Measurements from ENCODE around the gene DOK7. TPM values are rescaled to one million over a fixed set of nuclear protein-coding genes. Genes with fewer than 3 reads are reported as not detected.

Gene DOK7
- polyA plus RNA-seq, 2 donors: 0.11 to 0.29 TPM

GRCh38 chr4:3517731-3518510 is 54.8 kb downstream of the DOK7 start:
- H3K27me3 ChIP-seq (ENCODE audit: control insufficient read depth in 1 of 2, insufficient read depth in 2 of 2, low read length in 2 of 2): no peaks in the 10 kb centered on the region
- H3K27ac ChIP-seq (ENCODE audit: low read depth in 2 of 2, low read length in 1 of 2): no peak overlapping the region
- WGBS, 2 donors: 93 to 95% methylated on average over 49 of the region's 49 CpGs
- peaks cover 28 to 89% of the 10 kb centered on the region in 2 donors for H3K36me3 ChIP-seq (ENCODE audit: control insufficient read depth in 2 of 2, insufficient read depth in 2 of 2, low read length in 1 of 2)
- H3K4me1 ChIP-seq (ENCODE audit: control insufficient read depth in 2 of 2, insufficient read depth in 2 of 2, low read length in 1 of 2): no peaks in the 10 kb centered on the region
- H3K9me3 ChIP-seq (ENCODE audit: control insufficient read depth in 2 of 2, insufficient read depth in 1 of 2, low read depth in 1 of 2, low read length in 1 of 2): no peaks in the 10 kb centered on the region
- no peak overlapping the region for H3K4me3 ChIP-seq (ENCODE audit: low read depth in 1 of 2, low read length in 2 of 2)

GRCh38 chr4:3518511-3518880 is 55.4 kb downstream of the DOK7 start:
- peaks cover 31 to 92% of the 10 kb centered on the region in 2 donors for H3K36me3 ChIP-seq (ENCODE audit: control insufficient read depth in 2 of 2, insufficient read depth in 2 of 2, low read length in 1 of 2)
- no peaks in the 10 kb centered on the region for H3K4me1 ChIP-seq (ENCODE audit: control insufficient read depth in 2 of 2, insufficient read depth in 2 of 2, low read length in 1 of 2)
- H3K27ac ChIP-seq (ENCODE audit: low read depth in 2 of 2, low read length in 1 of 2): no peak overlapping the region
- no peaks in the 10 kb centered on the region for H3K27me3 ChIP-seq (ENCODE audit: control insufficient read depth in 1 of 2, insufficient read depth in 2 of 2, low read length in 2 of 2)
- whole genome bisulfite sequencing, 2 donors: 88 to 94% methylated on average over 11 of the region's 11 CpGs
- H3K9me3 ChIP-seq (ENCODE audit: control insufficient read depth in 2 of 2, insufficient read depth in 1 of 2, low read depth in 1 of 2, low read length in 1 of 2): no peaks in the 10 kb centered on the region
- H3K4me3 ChIP-seq (ENCODE audit: low read depth in 1 of 2, low read length in 2 of 2): no peak overlapping the region

GRCh38 chr4:3518941-3519340 is 55.8 kb downstream of the DOK7 start:
- Histone ChIP-seq H3K9me3 (ENCODE audit: control insufficient read depth in 2 of 2, insufficient read depth in 1 of 2, low read depth in 1 of 2, low read length in 1 of 2) (no peaks in the 10 kb centered on the region), H3K4me1 (ENCODE audit: control insufficient read depth in 2 of 2, insufficient read depth in 2 of 2, low read length in 1 of 2) (no peaks in the 10 kb centered on the region), H3K4me3 (ENCODE audit: low read depth in 1 of 2, low read length in 2 of 2) (no peak overlapping the region), H3K36me3 (ENCODE audit: control insufficient read depth in 2 of 2, insufficient read depth in 2 of 2, low read length in 1 of 2) (peaks cover 27 to 91% of the 10 kb centered on the region in 2 donors), H3K27me3 (ENCODE audit: control insufficient read depth in 1 of 2, insufficient read depth in 2 of 2, low read length in 2 of 2) (no peaks in the 10 kb centered on the region), H3K27ac (ENCODE audit: low read depth in 2 of 2, low read length in 1 of 2) (no peak overlapping the region)
- WGBS, 2 donors: 89 to 94% methylated on average over 18 of the region's 18 CpGs

GRCh38 chr4:3519468-3520264 is 56.6 kb downstream of the DOK7 start:
- no peak overlapping the region for H3K4me3 ChIP-seq (ENCODE audit: low read depth in 1 of 2, low read length in 2 of 2)
- no peaks in the 10 kb centered on the region for H3K9me3 ChIP-seq (ENCODE audit: control insufficient read depth in 2 of 2, insufficient read depth in 1 of 2, low read depth in 1 of 2, low read length in 1 of 2)
- 93% methylated on average over 23 of the region's 23 CpGs for WGBS, 2 donors
- H3K36me3 ChIP-seq (ENCODE audit: control insufficient read depth in 2 of 2, insufficient read depth in 2 of 2, low read length in 1 of 2): peaks cover 32 to 91% of the 10 kb centered on the region in 2 donors
- no peaks in the 10 kb centered on the region for H3K27me3 ChIP-seq (ENCODE audit: control insufficient read depth in 1 of 2, insufficient read depth in 2 of 2, low read length in 2 of 2)
- H3K27ac ChIP-seq (ENCODE audit: low read depth in 2 of 2, low read length in 1 of 2): no peak overlapping the region
- no peaks in the 10 kb centered on the region for H3K4me1 ChIP-seq (ENCODE audit: control insufficient read depth in 2 of 2, insufficient read depth in 2 of 2, low read length in 1 of 2)

GRCh38 chr4:3520276-3520675 is 57.2 kb downstream of the DOK7 start:
- WGBS, 2 donors: 90 to 91% methylated on average over 11 of the region's 11 CpGs
- no peak overlapping the region for H3K4me3 ChIP-seq (ENCODE audit: low read depth in 1 of 2, low read length in 2 of 2)
- H3K27ac ChIP-seq (ENCODE audit: low read depth in 2 of 2, low read length in 1 of 2): no peak overlapping the region
- no peaks in the 10 kb centered on the region for H3K9me3 ChIP-seq (ENCODE audit: control insufficient read depth in 2 of 2, insufficient read depth in 1 of 2, low read depth in 1 of 2, low read length in 1 of 2)
- no peaks in the 10 kb centered on the region for H3K4me1 ChIP-seq (ENCODE audit: control insufficient read depth in 2 of 2, insufficient read depth in 2 of 2, low read length in 1 of 2)
- H3K36me3 ChIP-seq (ENCODE audit: control insufficient read depth in 2 of 2, insufficient read depth in 2 of 2, low read length in 1 of 2): peaks cover 34 to 89% of the 10 kb centered on the region in 2 donors
- H3K27me3 ChIP-seq (ENCODE audit: control insufficient read depth in 1 of 2, insufficient read depth in 2 of 2, low read length in 2 of 2): no peaks in the 10 kb centered on the region

GRCh38 chr4:3520796-3521600 is 57.9 kb downstream of the DOK7 start:
- peaks cover 34 to 85% of the 10 kb centered on the region in 2 donors for H3K36me3 ChIP-seq (ENCODE audit: control insufficient read depth in 2 of 2, insufficient read depth in 2 of 2, low read length in 1 of 2)
- WGBS, 2 donors: 90 to 94% methylated on average over 29 to 31 of the region's 31 CpGs
- H3K27me3 ChIP-seq (ENCODE audit: control insufficient read depth in 1 of 2, insufficient read depth in 2 of 2, low read length in 2 of 2): no peaks in the 10 kb centered on the region
- no peak overlapping the region for H3K4me3 ChIP-seq (ENCODE audit: low read depth in 1 of 2, low read length in 2 of 2)
- H3K9me3 ChIP-seq (ENCODE audit: control insufficient read depth in 2 of 2, insufficient read depth in 1 of 2, low read depth in 1 of 2, low read length in 1 of 2): no peaks in the 10 kb centered on the region
- no peak overlapping the region for H3K27ac ChIP-seq (ENCODE audit: low read depth in 2 of 2, low read length in 1 of 2)
- H3K4me1 ChIP-seq (ENCODE audit: control insufficient read depth in 2 of 2, insufficient read depth in 2 of 2, low read length in 1 of 2): no peaks in the 10 kb centered on the region

GRCh38 chr4:3521621-3522325 is 58.7 kb downstream of the DOK7 start:
- 92 to 94% methylated on average over 16 of the region's 16 CpGs for WGBS, 2 donors
- Histone ChIP-seq H3K4me3 (ENCODE audit: low read depth in 1 of 2, low read length in 2 of 2) (no peak overlapping the region), H3K4me1 (ENCODE audit: control insufficient read depth in 2 of 2, insufficient read depth in 2 of 2, low read length in 1 of 2) (peaks cover 0 to 3% of the 10 kb centered on the region in 2 donors), H3K27me3 (ENCODE audit: control insufficient read depth in 1 of 2, insufficient read depth in 2 of 2, low read length in 2 of 2) (no peaks in the 10 kb centered on the region), H3K27ac (ENCODE audit: low read depth in 2 of 2, low read length in 1 of 2) (no peak overlapping the region), H3K9me3 (ENCODE audit: control insufficient read depth in 2 of 2, insufficient read depth in 1 of 2, low read depth in 1 of 2, low read length in 1 of 2) (no peaks in the 10 kb centered on the region), H3K36me3 (ENCODE audit: control insufficient read depth in 2 of 2, insufficient read depth in 2 of 2, low read length in 1 of 2) (peaks cover 31 to 83% of the 10 kb centered on the region in 2 donors)

- WGBS, 2 donors: 83 to 92% methylated on average over 13 to 15 of the region's 15 CpGs
- Histone ChIP-seq H3K36me3 (ENCODE audit: control insufficient read depth in 2 of 2, insufficient read depth in 2 of 2, low read length in 1 of 2) (peaks cover 25 to 80% of the 10 kb centered on the region in 2 donors), H3K9me3 (ENCODE audit: control insufficient read depth in 2 of 2, insufficient read depth in 1 of 2, low read depth in 1 of 2, low read length in 1 of 2) (no peaks in the 10 kb centered on the region), H3K27ac (ENCODE audit: low read depth in 2 of 2, low read length in 1 of 2) (no peak overlapping the region), H3K4me3 (ENCODE audit: low read depth in 1 of 2, low read length in 2 of 2) (no peak overlapping the region), H3K27me3 (ENCODE audit: control insufficient read depth in 1 of 2, insufficient read depth in 2 of 2, low read length in 2 of 2) (no peaks in the 10 kb centered on the region), H3K4me1 (ENCODE audit: control insufficient read depth in 2 of 2, insufficient read depth in 2 of 2, low read length in 1 of 2) (peaks cover 0 to 3% of the 10 kb centered on the region in 2 donors)
Observed at GRCh38 chr4:3522326-3522640, 59.2 kb downstream of the DOK7 start.

- H3K27me3 ChIP-seq (ENCODE audit: control insufficient read depth in 1 of 2, insufficient read depth in 2 of 2, low read length in 2 of 2): no peaks in the 10 kb centered on the region
- H3K4me3 ChIP-seq (ENCODE audit: low read depth in 1 of 2, low read length in 2 of 2): no peak overlapping the region
- 94 to 95% methylated on average over 16 to 19 of the region's 19 CpGs for WGBS, 2 donors
- peaks cover 22 to 80% of the 10 kb centered on the region in 2 donors for H3K36me3 ChIP-seq (ENCODE audit: control insufficient read depth in 2 of 2, insufficient read depth in 2 of 2, low read length in 1 of 2)
- no peak overlapping the region for H3K27ac ChIP-seq (ENCODE audit: low read depth in 2 of 2, low read length in 1 of 2)
- no peaks in the 10 kb centered on the region for H3K9me3 ChIP-seq (ENCODE audit: control insufficient read depth in 2 of 2, insufficient read depth in 1 of 2, low read depth in 1 of 2, low read length in 1 of 2)
- H3K4me1 ChIP-seq (ENCODE audit: control insufficient read depth in 2 of 2, insufficient read depth in 2 of 2, low read length in 1 of 2): peaks cover 0 to 3% of the 10 kb centered on the region in 2 donors
Observed at GRCh38 chr4:3522651-3523050, 59.5 kb downstream of the DOK7 start.
